GM19035 (cell line): ENCODE data around the gene MGAT4A.
"Not testable (repeated sequence)": the region's sequence is repeated elsewhere in the genome, so short reads cannot be mapped to it uniquely, and the experiment has no call there.

Experiments used
- ATAC-seq: cut with Tn5 transposase; IDR thresholded peaks from one replicate; pipeline ENCODE4 v1.9.1; 2021; ENCODE audit not compliant: unreplicated experiment

Gene MGAT4A

GRCh38 chr2:98730707-98731040 lies 258 bp downstream of the MGAT4A start:
- peak; percentile 62 for ATAC-seq

DNA sequence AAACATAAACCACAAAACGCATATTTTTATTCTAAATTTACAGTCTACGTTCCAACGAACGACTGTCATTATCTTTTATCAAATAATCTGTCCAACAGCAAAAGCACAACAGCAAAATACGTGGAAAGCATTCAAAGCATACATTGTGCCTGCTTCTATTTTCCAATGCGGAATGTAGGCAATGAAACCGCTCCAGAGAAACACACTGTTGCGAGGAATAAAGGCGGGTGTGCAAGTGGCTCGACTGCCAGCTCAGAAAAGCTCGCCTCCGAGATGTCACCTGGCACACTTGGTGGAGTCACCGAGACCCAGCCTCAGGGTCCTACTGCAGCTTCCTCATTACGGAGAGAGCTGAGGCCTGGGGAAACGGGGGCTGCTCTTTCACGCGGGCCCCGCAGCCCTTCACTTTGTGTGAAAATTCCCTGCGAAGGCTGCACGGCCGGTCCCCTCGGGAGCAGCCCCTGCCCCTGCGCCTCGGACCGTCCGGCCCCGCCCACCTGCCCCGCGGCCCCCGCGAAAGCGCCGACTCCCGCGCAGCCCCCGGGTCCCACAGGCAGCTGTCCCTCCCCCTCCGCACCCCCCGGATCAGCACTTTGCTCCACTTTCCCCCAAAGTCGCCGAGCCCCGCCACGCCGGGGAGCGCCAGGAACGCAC lies 752 bp downstream of the MGAT4A start:
- no peak for ATAC-seq

- ATAC-seq = no peak
Measured at GRCh38 chr2:98729652-98730051, 1.3 kb downstream of the MGAT4A start.

GRCh38 chr2:98728088-98728718 lies 2.7 kb downstream of the MGAT4A start:
- not testable (repeated sequence) for ATAC-seq

DNA sequence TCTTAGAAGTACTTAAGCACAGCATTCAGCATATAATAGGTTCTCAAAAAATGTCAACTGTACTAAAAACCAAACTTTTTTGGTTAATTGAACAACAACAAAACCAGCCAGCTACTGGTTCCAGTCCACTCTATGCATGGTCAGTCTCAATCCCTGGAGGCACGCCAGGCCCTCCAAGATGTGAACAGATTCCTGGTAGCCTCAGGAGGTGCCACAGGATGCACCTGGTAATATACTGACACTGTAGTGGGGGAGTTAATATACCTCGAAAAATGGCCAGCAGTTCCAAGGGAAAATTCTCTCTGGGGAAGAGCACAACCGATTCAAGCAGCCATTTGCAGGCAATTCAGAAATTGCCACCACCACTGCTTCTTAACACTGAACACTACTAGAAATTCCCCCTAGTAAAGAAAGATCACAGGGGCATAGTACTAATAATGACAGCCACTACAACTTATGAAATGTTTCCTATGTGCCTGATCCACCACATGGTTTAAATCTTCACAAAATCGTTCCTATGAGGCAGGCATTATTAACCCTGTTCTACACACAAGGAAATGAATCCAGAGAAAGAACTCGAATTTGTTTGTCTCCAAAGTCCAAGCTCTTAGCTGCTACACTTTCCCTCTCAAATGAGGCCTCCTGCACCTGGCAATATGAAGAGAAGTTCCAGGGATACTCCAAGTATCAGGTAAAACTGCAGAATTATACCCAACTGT lies 3.4 kb downstream of the MGAT4A start:
- ATAC-seq = no peak

DNA sequence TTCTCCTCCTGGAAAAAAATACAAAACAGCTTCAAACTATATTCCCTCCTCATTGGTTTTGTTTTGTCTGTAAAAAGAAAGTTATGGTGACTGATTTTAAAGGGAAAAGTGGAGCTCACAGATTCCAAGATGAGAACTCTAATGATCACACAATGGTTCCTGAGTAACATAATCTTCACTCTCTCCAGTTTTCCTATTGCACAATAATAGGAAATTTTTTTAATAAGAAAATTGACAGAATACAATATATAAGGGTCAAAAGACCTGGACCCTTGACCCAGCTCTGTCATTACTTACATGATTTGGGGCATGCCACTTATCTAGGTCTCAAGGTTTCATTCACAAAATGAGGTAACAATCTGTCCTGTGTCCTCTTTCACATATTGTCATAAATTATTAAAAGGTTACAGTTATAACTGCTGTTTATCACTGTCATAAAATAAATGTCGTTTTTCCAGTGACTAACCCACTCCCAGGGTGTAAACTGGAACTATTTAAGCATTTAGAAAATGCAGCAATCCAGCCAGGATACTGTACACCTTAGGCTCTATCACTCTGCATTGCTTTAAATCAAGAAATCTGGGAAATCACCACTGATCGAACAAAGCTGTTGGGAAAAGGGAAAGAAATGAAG lies 4.1 kb downstream of the MGAT4A start:
- no peak for ATAC-seq

- ATAC-seq = no peak
Measured at GRCh38 chr2:98726205-98726604, 4.7 kb downstream of the MGAT4A start.

GRCh38 chr2:98720286-98720685 lies 10.6 kb downstream of the MGAT4A start:
- ATAC-seq = no peak

DNA sequence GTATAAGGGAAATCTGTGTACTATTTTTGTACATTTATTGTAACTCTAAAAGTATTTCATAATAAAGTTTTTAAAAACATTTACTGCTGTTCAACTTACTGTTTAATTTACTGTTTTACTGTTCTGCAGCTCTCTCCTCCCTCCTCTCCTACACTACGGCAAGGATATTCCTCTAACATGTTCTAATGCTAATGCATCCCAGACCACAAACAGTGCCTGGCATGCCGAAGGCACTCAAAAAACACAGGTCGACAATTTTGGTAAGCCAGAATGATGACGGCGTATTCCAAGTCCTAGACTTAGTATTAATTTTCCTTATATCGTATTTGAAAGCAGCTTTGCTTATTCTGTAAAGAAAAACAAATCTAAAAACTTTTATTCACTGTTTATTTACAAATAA lies 13.3 kb downstream of the MGAT4A start:
- no peak for ATAC-seq

GRCh38 chr2:98716786-98717185 lies 14.1 kb downstream of the MGAT4A start:
- no peak for ATAC-seq

DNA sequence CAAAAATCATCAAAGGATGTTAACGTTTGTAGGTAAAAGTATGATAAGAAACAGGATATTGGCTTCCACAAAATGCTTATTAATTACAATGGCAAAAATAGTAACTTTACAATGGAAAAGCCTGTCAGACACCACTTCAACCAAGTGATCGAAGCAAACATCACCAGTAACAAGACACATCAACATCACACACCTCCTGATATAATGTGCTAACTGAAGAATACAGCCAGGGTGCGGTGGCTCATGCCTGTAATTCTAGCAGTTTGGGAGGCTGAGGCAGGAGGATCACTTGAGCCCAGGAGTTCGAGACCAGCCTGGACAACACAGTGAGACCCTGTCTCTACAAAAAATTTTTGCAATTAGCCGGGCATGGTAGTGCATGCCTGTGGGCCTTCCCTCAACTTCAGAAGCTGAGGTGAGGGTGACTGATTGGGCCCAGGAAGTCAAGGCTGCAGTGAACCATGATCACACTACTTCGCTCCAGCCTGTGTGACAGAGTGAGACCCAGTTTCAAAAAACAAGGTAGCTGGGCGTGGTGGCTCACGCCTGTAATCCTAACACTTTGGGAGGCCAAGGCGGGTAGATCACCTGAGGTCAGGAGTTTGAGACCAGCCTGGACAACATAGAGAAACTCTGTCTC lies 15.0 kb downstream of the MGAT4A start:
- no peak for ATAC-seq

DNA sequence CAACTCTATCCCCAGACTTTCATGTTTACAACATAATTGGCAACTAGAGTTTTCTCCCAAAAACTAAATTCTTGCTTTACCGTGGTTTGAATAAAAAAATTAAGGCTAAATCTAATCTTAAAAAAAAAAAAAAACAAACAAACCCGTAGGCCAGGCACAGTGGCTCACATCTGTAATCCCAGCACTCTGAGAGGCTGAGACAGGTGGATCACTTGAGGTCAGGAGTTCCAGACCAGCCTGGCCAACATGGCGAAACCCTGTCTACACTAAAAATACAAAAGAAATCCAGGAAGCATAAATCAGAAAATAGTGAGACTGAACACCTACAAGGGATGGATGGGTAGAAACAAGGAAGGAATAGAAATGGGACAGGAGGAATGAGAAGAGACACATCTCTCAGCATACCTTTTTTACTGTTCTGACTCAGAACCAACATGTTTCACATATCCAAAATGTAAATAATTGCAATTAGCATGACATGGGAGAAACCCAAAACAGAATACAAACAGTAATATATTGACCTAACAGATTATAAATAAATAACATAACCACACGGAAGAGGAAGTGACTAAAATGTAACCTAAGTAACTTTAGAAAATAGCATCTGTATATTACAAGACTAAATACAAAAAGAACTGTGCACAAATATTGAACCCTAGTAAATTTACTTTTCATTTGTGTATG lies 17.5 kb downstream of the MGAT4A start:
- ATAC-seq = peak; percentile 70

DNA sequence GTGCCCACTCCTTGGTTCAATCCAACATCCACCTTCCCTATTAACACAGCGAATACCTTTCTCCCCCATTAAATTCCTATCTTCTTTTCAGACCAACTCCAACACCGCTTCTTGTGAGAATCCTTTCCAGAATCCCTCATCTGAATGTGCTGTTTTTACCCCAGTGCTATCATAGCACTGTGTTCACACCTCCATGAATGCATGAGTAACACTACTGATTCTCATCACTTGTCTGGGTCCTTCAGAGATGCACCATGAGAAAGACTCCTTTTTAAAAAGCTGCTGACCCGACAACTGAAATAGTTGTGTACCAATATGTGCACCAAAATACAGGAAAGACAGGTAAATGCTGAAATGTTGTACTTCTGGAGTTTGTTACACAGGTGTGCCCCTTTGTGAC lies 18.8 kb downstream of the MGAT4A start:
- no peak for ATAC-seq

DNA sequence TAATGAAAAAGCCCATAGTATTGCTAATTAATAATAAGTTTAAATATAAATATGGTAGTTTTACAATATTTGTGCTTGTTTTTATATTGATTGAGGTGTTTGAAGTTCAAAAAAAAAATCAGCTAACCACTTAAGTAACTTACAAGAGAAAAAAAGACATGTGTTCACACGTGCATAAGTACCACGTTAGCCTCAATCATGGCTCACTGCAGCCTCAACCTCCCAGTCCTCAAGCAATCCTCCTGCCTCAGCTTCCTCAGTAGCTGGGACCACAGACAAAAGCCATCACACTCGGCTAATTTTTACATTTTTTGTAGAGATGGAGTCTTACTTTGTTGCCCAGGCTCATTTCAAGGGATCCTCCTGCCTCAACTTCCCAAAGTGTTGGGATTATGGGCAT lies 19.4 kb downstream of the MGAT4A start:
- no peak for ATAC-seq

- no peak for ATAC-seq
Measured at GRCh38 chr2:98710734-98711133, 20.2 kb downstream of the MGAT4A start.

GRCh38 chr2:98709535-98709934 lies 21.4 kb downstream of the MGAT4A start:
- ATAC-seq = no peak

GRCh38 chr2:98708396-98709186 lies 22.3 kb downstream of the MGAT4A start:
- ATAC-seq = no peak

DNA sequence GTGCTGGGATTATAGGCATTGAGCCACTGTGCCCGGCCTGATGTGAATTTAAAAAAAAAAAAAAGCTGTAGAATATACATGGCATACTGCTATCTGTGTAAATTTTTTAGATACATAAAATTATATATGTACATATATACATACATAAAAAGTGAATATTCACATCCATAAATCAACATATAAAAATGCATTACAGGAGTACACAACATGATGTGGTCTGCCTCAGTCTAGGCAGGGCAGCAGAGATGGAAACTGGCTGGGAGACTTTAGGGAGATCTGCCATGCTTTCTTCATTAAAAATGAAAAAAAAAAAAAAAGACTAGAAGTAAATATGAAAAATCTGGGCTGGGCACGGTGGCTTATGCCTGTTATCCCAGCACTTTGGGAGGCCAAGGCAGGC lies 24.3 kb downstream of the MGAT4A start:
- ATAC-seq = no peak

DNA sequence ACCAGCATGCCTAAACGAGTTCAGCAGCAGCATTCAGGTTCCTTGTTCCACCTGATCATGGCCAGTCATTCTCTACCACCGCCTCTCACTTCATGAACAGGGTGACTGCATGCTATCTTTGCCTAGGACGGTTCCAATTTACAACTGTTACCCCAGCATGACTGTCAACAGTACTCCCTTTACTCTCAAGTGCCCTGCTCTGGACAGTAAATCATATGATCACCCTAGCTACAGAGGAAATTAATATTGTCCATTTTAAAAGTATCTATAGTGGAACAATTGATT lies 25.7 kb downstream of the MGAT4A start:
- ATAC-seq = no peak
